ENCODE data around the gene FREM2. TPM values are rescaled to one million over a fixed set of nuclear protein-coding genes. Genes with fewer than 3 reads are reported as not detected.
A peak's percentile ranks its signal among the peaks of the same experiment; 100 is the strongest.

The FREM2 gene
- total RNA-seq, 1 donor from 2014 or later = 0.54 TPM

DNA sequence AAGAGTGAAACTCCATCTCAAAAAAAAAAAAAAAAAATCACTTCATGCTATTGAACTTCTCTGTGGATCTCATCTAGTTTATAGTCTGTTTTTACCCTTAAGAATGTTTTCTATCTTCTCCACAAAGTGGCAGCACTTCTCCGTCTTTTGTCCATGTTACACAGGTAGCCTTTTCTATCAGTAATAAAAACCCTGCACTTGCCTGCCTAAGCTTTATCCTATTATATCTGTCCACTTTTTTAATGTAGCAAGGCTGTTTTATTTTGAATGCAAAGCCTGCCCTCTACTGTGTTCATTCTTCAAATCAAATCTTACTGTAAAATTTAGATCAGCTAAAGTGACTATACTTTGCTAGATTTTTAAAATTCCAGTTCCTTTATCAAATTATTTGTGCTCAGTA lies 179.8 kb downstream of the FREM2 start:
- Mint-ChIP-seq H3K4me1 (ENCODE audit: low read depth, unreplicated experiment) (no peaks in the 10 kb centered on the region), H3K9me3 (ENCODE audit: unreplicated experiment) (no peaks in the 10 kb centered on the region), H3K27ac (ENCODE audit: unreplicated experiment) (no peak overlapping the region), H3K36me3 (ENCODE audit: unreplicated experiment) (no peaks in the 10 kb centered on the region), H3K4me3 (ENCODE audit: unreplicated experiment) (no peak overlapping the region), H3K27me3 (ENCODE audit: unreplicated experiment) (no peaks in the 10 kb centered on the region)
- TF ChIP-seq, protein P1, sequence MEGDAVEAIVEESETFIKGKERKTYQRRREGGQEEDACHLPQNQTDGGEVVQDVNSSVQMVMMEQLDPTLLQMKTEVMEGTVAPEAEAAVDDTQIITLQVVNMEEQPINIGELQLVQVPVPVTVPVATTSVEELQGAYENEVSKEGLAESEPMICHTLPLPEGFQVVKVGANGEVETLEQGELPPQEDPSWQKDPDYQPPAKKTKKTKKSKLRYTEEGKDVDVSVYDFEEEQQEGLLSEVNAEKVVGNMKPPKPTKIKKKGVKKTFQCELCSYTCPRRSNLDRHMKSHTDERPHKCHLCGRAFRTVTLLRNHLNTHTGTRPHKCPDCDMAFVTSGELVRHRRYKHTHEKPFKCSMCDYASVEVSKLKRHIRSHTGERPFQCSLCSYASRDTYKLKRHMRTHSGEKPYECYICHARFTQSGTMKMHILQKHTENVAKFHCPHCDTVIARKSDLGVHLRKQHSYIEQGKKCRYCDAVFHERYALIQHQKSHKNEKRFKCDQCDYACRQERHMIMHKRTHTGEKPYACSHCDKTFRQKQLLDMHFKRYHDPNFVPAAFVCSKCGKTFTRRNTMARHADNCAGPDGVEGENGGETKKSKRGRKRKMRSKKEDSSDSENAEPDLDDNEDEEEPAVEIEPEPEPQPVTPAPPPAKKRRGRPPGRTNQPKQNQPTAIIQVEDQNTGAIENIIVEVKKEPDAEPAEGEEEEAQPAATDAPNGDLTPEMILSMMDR (IDR thresholded peaks at IDR 0.05; ENCODE audit: partially characterized antibody, unreplicated experiment) = no peak
- no peak for DNase-seq

DNA sequence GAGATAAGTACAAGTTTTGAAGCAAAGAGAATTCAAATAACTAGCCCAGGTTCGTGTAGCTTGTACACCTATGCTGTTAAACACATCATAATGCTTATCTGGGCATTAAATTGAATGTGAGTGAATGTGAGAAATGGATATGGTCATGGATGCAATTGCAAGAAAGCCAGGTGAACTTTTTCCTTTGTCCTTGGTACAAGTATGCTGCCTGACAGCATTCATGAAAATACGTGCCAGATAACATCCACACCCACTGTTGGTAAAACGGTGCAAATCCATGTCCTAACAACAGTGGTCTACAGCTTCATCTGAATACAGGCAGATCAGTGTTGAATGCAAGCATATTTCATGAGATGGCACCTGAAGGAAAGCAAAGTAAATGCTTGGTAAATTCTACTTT lies 181.5 kb downstream of the FREM2 start:
- H3K4me3 Mint-ChIP-seq (ENCODE audit: unreplicated experiment) = no peak overlapping the region
- DNase-seq = no peak
- H3K4me1 Mint-ChIP-seq (ENCODE audit: low read depth, unreplicated experiment) = no peaks in the 10 kb centered on the region
- no peaks in the 10 kb centered on the region for H3K9me3 Mint-ChIP-seq (ENCODE audit: unreplicated experiment)
- H3K27ac Mint-ChIP-seq (ENCODE audit: unreplicated experiment) = no peak overlapping the region
- no peaks in the 10 kb centered on the region for H3K36me3 Mint-ChIP-seq (ENCODE audit: unreplicated experiment)
- H3K27me3 Mint-ChIP-seq (ENCODE audit: unreplicated experiment) = no peaks in the 10 kb centered on the region
- TF ChIP-seq, protein P1 (IDR thresholded peaks at IDR 0.05; ENCODE audit: partially characterized antibody, unreplicated experiment) = no peak

DNA sequence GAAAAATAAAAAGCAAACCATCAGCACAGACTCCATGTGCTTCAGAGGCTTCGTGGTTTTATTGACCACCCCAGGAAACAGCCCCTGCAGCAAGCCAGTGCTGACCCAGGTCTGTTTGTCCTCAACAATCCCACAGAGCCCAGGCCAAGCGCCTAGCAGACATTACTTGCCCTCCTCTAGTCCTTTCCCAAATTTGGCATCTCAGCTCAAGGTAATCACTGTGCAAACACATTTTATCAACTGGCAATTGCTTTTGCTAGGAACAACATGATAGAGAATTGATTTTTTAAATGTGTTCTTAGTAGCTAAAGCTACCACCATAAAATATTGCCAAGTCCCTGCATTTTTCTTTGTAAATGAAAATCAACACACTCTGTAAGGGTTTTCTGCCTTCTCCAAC lies 182.0 kb downstream of the FREM2 start:
- DNase-seq = no peak
- Mint-ChIP-seq H3K4me1 (ENCODE audit: low read depth, unreplicated experiment) (no peaks in the 10 kb centered on the region), H3K36me3 (ENCODE audit: unreplicated experiment) (no peaks in the 10 kb centered on the region), H3K9me3 (ENCODE audit: unreplicated experiment) (no peaks in the 10 kb centered on the region), H3K27me3 (ENCODE audit: unreplicated experiment) (no peaks in the 10 kb centered on the region), H3K4me3 (ENCODE audit: unreplicated experiment) (no peak overlapping the region), H3K27ac (ENCODE audit: unreplicated experiment) (no peak overlapping the region)
- TF ChIP-seq, protein P1 (IDR thresholded peaks at IDR 0.05; ENCODE audit: partially characterized antibody, unreplicated experiment) = no peak

DNA sequence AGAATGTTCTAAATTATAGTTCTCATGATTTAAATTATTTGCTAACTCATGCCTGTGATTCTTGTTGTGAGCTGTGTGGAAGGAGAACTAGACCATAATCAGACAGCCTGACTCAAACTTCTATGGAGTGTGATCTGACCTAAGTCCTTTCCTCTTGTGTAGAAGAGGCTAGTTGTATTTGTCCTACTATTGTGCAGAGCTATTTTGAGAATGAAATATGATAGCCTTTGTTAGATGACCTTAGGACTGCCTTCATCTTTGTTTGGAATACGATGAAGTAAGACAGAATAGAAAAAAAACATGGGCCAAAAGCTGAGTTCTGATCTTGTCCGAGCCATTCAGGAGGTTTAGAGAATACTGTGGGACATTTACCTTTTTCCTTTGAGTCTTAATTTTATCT lies 184.4 kb downstream of the FREM2 start:
- H3K4me3 Mint-ChIP-seq (ENCODE audit: unreplicated experiment) = no peak overlapping the region
- no peaks in the 10 kb centered on the region for H3K9me3 Mint-ChIP-seq (ENCODE audit: unreplicated experiment)
- no peak for DNase-seq
- H3K27ac Mint-ChIP-seq (ENCODE audit: unreplicated experiment) = no peak overlapping the region
- TF ChIP-seq, protein P1 (IDR thresholded peaks at IDR 0.05; ENCODE audit: partially characterized antibody, unreplicated experiment) = no peak
- H3K27me3 Mint-ChIP-seq (ENCODE audit: unreplicated experiment) = no peaks in the 10 kb centered on the region
- H3K36me3 Mint-ChIP-seq (ENCODE audit: unreplicated experiment) = no peaks in the 10 kb centered on the region
- H3K4me1 Mint-ChIP-seq (ENCODE audit: low read depth, unreplicated experiment) = no peaks in the 10 kb centered on the region

DNA sequence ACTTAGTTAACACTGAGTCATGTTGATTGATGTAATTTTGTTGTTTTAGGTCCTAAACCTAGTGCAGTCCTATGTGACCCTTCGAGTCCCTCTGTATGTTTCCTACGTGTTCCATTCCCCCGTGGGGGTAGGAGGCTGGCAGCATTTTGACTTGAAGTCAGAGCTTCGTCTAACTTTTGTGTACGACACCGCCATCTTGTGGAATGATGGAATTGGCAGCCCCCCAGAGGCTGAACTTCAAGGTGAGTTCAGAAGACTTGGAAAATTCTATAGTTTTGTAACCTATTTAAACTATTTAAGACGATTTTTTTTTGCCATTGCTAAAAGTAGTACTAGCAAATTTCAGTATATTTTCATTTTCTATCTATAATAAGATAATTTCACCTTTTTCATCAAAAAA lies 185.8 kb downstream of the FREM2 start:
- DNase-seq = peak; percentile 62
- no peaks in the 10 kb centered on the region for H3K36me3 Mint-ChIP-seq (ENCODE audit: unreplicated experiment)
- H3K4me3 Mint-ChIP-seq (ENCODE audit: unreplicated experiment) = no peak overlapping the region
- H3K9me3 Mint-ChIP-seq (ENCODE audit: unreplicated experiment) = no peaks in the 10 kb centered on the region
- no peaks in the 10 kb centered on the region for H3K4me1 Mint-ChIP-seq (ENCODE audit: low read depth, unreplicated experiment)
- H3K27me3 Mint-ChIP-seq (ENCODE audit: unreplicated experiment) = no peaks in the 10 kb centered on the region
- H3K27ac Mint-ChIP-seq (ENCODE audit: unreplicated experiment) = no peak overlapping the region
- TF ChIP-seq, protein P1 (IDR thresholded peaks at IDR 0.05; ENCODE audit: partially characterized antibody, unreplicated experiment) = peak; percentile 78
